GM23338 (cell line): ENCODE measurements around the gene TBC1D21.

ENCODE experiments used
- EZH2 ChIP-seq: fragments of 200-600 bp; sonication (generic); IDR thresholded peaks from one replicate; pipeline ENCODE4 v1.8.0; 2017; ENCODE audit warnings: antibody characterized with exemption, mild to moderate bottlenecking, low read depth; ENCODE audit not compliant: unreplicated experiment
- EZH2phosphoT487 ChIP-seq: fragments of 200-600 bp; sonication (generic); IDR thresholded peaks from one replicate; pipeline ENCODE4 v1.8.1; 2018; ENCODE audit warnings: antibody characterized with exemption; ENCODE audit not compliant: unreplicated experiment
- JUNB ChIP-seq: IDR thresholded peaks from one replicate; pipeline ENCODE4 v1.6.1; 2016; ENCODE audit warnings: antibody characterized with exemption; ENCODE audit not compliant: unreplicated experiment
- NANOG ChIP-seq: IDR thresholded peaks from 2 replicates; pipeline ENCODE4 v1.6.1; 2016; ENCODE audit warnings: antibody characterized with exemption, borderline replicate concordance
- POLR2AphosphoS5 ChIP-seq: IDR thresholded peaks from 2 replicates; pipeline ENCODE4 v1.6.1; 2016; ENCODE audit warnings: antibody characterized with exemption, low read depth
- STAT1 ChIP-seq: IDR thresholded peaks from one replicate; pipeline ENCODE4 v1.6.1; 2016; ENCODE audit warnings: antibody characterized with exemption; ENCODE audit not compliant: unreplicated experiment
- TF ChIP-seq, protein P1 (sequence below), 2 experiments: fragments of 200-600 bp in 1 of 2; sonication (generic) in 1 of 2; conservative IDR thresholded peaks; 2 replicates each; pipeline versions ENCODE4 v1.5.1 to v1.6.1; 2016 to 2017; ENCODE audit warnings: antibody characterized with exemption in 2 of 2, low read depth in 2 of 2, mild to moderate bottlenecking in 2 of 2, moderate library complexity in 1 of 2
- TF ChIP-seq, protein P2 (sequence below): IDR thresholded peaks from one replicate; pipeline ENCODE4 v1.6.1; 2018; ENCODE audit warnings: antibody characterized with exemption; ENCODE audit not compliant: unreplicated experiment

DNA sequence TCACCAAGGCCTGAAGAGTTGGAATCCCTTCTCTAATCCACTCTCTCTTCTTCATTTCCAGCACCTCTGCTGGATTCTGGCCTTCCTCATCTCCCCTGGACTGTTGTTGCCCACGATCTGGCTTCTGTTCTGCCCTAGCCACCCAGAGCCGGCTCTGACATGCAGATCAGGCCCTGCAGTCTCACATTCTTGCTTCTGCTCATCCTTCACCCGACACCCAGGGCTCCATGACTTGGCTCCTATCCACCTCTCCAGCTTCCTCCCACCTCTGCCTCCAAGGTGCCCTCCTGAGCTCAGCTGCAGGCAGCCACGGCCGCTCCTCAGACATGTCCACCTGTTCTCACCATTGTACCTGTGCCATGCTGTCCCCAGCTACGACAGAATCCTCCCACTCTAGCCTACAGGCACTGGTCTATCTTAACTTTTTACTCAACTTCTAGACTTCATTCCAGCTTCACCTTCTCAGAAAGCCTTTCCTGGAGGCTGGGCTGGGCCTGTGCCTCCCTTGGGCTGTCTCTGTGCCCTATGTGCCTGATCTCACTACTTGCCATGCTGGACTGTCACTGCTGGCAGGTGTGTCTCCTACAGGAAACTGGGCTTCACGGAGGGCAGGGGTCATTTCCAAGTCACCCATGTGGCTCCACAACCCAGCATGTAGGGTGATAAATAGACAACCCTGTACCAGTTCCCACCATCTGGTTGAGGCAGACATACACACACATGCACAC, 16.0 kb upstream of the TBC1D21 start:
- TF ChIP-seq, protein P1, sequence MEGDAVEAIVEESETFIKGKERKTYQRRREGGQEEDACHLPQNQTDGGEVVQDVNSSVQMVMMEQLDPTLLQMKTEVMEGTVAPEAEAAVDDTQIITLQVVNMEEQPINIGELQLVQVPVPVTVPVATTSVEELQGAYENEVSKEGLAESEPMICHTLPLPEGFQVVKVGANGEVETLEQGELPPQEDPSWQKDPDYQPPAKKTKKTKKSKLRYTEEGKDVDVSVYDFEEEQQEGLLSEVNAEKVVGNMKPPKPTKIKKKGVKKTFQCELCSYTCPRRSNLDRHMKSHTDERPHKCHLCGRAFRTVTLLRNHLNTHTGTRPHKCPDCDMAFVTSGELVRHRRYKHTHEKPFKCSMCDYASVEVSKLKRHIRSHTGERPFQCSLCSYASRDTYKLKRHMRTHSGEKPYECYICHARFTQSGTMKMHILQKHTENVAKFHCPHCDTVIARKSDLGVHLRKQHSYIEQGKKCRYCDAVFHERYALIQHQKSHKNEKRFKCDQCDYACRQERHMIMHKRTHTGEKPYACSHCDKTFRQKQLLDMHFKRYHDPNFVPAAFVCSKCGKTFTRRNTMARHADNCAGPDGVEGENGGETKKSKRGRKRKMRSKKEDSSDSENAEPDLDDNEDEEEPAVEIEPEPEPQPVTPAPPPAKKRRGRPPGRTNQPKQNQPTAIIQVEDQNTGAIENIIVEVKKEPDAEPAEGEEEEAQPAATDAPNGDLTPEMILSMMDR (conservative IDR thresholded peaks at IDR 0.05; ENCODE audit: low read depth in 2 of 2): no peak
- TF ChIP-seq NANOG (no peak), EZH2 (no peak), JUNB (no peak), STAT1 (no peak), EZH2phosphoT487 (no peak), POLR2AphosphoS5 (no peak)
- TF ChIP-seq, protein P2, sequence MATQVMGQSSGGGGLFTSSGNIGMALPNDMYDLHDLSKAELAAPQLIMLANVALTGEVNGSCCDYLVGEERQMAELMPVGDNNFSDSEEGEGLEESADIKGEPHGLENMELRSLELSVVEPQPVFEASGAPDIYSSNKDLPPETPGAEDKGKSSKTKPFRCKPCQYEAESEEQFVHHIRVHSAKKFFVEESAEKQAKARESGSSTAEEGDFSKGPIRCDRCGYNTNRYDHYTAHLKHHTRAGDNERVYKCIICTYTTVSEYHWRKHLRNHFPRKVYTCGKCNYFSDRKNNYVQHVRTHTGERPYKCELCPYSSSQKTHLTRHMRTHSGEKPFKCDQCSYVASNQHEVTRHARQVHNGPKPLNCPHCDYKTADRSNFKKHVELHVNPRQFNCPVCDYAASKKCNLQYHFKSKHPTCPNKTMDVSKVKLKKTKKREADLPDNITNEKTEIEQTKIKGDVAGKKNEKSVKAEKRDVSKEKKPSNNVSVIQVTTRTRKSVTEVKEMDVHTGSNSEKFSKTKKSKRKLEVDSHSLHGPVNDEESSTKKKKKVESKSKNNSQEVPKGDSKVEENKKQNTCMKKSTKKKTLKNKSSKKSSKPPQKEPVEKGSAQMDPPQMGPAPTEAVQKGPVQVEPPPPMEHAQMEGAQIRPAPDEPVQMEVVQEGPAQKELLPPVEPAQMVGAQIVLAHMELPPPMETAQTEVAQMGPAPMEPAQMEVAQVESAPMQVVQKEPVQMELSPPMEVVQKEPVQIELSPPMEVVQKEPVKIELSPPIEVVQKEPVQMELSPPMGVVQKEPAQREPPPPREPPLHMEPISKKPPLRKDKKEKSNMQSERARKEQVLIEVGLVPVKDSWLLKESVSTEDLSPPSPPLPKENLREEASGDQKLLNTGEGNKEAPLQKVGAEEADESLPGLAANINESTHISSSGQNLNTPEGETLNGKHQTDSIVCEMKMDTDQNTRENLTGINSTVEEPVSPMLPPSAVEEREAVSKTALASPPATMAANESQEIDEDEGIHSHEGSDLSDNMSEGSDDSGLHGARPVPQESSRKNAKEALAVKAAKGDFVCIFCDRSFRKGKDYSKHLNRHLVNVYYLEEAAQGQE: no peak
